Type B pancreatic cell (in vitro differentiated cells): ENCODE results near the gene ZKSCAN8. TPM values are rescaled to one million over a fixed set of nuclear protein-coding genes. Genes with fewer than 3 reads are reported as not detected.
A peak's percentile ranks its signal among the peaks of the same experiment; 100 is the strongest.

ENCODE experiments used
- DNase-seq: peaks from one replicate; pipeline ENCODE4 v3.0.0; 2021; ENCODE audit warnings: mixed read lengths; ENCODE audit not compliant: unreplicated experiment; ENCODE audit errors: extremely low spot score
- H3K27ac Mint-ChIP-seq: 2 replicates; pipeline ENCODE4 v1.8.0; 2021; ENCODE audit warnings: mild to moderate bottlenecking, mixed read lengths
- H3K27me3 Mint-ChIP-seq: 2 replicates; pipeline ENCODE4 v1.8.0; 2021; ENCODE audit warnings: mixed read lengths
- H3K36me3 Mint-ChIP-seq: 2 replicates; pipeline ENCODE4 v1.8.0; 2021; ENCODE audit warnings: mixed read lengths
- H3K4me1 Mint-ChIP-seq: one replicate; pipeline ENCODE4 v1.8.0; 2021; ENCODE audit warnings: mixed read lengths; ENCODE audit not compliant: unreplicated experiment
- H3K4me3 Mint-ChIP-seq: 2 replicates; pipeline ENCODE4 v1.8.0; 2021; ENCODE audit warnings: mild to moderate bottlenecking, mixed read lengths
- H3K9me3 Mint-ChIP-seq: 2 replicates; pipeline ENCODE4 v1.8.0; 2021; ENCODE audit warnings: mixed read lengths
- total RNA-seq: library from RNA; stranded (reverse); gene quantifications from 2 replicates; pipeline ENCODE4 v1.2.1, GENCODE V29; 2021; ENCODE audit warnings: low replicate concordance
- TF ChIP-seq, protein P1 (sequence below): fragments of 200-600 bp; sonication (generic); conservative IDR thresholded peaks from 2 replicates; pipeline ENCODE4 v1.5.0; 2021; ENCODE audit warnings: antibody characterized with exemption, mild to moderate bottlenecking

ZKSCAN8 gene
- total RNA-seq, 1 donor from 2014 or later, result 37.5 TPM

DNA sequence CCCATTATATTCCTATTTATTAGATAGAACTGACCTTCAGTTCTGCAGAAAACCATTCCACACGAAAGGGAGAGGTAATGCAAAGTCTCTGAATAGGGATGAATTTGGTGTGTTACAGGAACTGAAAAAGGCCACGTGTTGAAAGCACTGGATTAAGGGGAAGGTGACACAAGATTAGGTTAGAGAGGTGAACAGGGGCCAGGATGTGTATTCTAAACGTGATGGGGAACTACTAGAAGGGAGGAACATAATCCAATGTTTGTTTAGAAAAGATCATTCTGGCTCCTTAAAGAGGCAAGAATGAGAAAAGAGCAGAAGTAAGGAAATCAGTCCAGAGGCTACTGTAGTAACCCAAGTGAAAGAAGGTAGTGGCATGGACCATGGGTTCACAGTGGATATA, 6.3 kb upstream of the ZKSCAN8 start:
- Mint-ChIP-seq H3K27me3 (peaks cover 2% of the 10 kb centered on the region), H3K9me3 (no peaks in the 10 kb centered on the region), H3K27ac (peak overlapping the region; percentile 22), H3K36me3 (peaks cover 4% of the 10 kb centered on the region), H3K4me1 (peaks cover 35% of the 10 kb centered on the region), H3K4me3 (peak overlapping the region; percentile 97)
- DNase-seq, result no peak
- TF ChIP-seq, protein P1, sequence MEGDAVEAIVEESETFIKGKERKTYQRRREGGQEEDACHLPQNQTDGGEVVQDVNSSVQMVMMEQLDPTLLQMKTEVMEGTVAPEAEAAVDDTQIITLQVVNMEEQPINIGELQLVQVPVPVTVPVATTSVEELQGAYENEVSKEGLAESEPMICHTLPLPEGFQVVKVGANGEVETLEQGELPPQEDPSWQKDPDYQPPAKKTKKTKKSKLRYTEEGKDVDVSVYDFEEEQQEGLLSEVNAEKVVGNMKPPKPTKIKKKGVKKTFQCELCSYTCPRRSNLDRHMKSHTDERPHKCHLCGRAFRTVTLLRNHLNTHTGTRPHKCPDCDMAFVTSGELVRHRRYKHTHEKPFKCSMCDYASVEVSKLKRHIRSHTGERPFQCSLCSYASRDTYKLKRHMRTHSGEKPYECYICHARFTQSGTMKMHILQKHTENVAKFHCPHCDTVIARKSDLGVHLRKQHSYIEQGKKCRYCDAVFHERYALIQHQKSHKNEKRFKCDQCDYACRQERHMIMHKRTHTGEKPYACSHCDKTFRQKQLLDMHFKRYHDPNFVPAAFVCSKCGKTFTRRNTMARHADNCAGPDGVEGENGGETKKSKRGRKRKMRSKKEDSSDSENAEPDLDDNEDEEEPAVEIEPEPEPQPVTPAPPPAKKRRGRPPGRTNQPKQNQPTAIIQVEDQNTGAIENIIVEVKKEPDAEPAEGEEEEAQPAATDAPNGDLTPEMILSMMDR, result no peak

DNA sequence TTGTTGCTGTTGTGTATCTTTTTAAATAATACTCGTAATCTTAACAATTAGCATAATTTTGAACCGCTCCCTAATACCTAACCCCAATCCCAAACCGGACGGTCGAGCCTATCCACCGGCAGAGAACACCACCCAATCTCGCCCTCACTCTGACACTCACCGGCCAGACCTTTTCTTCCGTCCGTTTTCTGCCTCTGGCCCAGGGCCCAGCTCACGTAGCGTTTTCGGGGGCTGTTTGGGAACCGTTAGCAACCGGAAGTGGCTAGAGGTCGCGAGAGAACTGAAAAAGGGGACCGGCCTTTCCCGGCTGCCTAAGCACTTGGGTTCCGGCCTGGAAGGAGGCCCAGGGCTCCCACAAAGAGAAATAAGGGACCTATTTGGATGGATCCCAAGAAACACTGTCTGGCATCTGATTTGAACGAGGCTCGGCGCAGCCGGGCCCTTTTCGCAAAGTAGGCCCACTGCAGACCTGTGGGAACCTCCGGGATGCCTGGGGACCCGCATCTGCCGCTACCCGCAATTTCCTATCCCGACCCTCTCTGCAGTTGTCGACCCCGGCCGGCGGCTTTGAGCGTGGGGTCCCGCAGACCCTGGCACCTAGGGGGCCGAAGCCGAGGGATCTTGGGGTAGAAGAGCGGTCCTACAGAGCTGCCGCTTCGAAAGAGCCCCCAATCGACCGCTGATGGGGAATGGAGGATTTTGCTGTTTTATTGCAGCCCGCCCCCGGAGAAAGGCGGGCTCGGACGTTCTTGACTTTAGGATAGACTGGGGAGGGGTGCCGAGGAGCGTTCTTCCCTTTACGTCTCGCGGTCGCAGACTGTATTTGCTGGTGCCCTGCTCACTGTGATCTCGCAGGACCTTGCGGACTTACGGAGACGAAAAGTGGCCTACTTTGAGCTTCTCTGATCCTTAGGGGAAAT, 4.8 kb upstream of the ZKSCAN8 start:
- H3K27me3 Mint-ChIP-seq, result peaks cover 4% of the 10 kb centered on the region
- peaks cover 35% of the 10 kb centered on the region for H3K4me1 Mint-ChIP-seq
- no peaks in the 10 kb centered on the region for H3K9me3 Mint-ChIP-seq
- H3K36me3 Mint-ChIP-seq, result peaks cover 4% of the 10 kb centered on the region
- H3K27ac Mint-ChIP-seq, result peak overlapping the region; percentile 89
- peak overlapping the region; percentile 97 for H3K4me3 Mint-ChIP-seq
- DNase-seq, result peak; percentile 84
- TF ChIP-seq, protein P1, result peak; percentile 18

DNA sequence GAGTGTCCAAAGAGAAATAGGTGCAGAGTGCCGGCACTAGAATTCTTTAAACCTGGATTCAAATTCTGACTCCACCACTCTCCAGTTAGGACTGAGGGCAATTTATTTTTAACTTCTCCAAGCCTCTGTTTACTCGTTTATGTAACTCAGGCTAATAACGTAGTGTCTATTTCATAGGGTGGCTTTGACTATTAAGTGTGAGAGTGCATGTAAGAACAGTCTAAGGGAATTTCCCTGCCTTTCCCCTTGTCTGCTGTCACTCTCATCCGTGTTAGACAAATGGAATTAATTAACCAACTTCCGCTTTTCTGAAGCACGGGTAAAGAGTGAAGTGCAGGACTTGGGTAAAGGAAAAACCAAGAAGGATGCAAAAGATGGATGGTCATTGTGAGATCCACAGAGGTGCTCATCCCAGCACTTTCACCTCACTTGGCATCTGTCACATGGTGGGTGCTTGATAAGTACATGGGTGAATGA, 4.1 kb upstream of the ZKSCAN8 start:
- H3K4me1 Mint-ChIP-seq, result peaks cover 35% of the 10 kb centered on the region
- peaks cover 4% of the 10 kb centered on the region for H3K27me3 Mint-ChIP-seq
- no peaks in the 10 kb centered on the region for H3K9me3 Mint-ChIP-seq
- TF ChIP-seq, protein P1, result no peak
- DNase-seq, result no peak
- peak overlapping the region; percentile 97 for H3K4me3 Mint-ChIP-seq
- H3K36me3 Mint-ChIP-seq, result peaks cover 4% of the 10 kb centered on the region
- peak overlapping the region; percentile 89 for H3K27ac Mint-ChIP-seq

DNA sequence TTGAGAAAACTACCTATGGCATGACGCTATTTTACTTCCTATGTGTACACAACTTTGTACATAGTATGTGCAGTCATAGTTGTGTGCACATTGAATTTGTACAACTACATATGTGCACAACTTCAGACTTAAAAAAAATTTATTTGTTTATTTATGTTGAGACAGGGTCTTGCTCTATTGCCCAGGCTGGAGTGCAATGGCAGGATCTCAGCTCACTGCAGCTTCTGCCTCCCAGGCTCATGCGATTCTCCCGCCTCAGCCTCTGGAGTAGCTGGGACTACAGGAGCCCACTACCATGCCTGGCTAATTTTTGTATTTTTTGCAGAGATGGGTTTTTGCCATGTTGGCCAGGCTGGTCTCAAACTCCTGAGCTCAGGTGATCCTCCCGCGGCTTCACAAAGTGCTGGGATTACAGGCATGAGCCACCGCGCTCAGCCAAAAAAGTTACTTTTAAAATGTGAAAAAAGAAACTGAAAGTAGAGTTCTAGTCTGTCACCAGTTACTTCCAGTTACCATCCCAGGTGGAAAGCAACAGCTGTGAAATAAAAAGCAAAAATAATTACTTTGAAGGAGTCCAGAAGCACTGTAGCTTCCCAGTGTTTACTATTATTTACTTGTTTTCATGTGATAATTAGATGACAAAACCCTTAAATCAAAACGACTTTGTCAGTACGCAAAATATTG, 1.7 kb upstream of the ZKSCAN8 start:
- peaks cover 10% of the 10 kb centered on the region for H3K36me3 Mint-ChIP-seq
- H3K4me3 Mint-ChIP-seq, result peak overlapping the region; percentile 69
- H3K27ac Mint-ChIP-seq, result no peak overlapping the region
- TF ChIP-seq, protein P1, result no peak
- H3K9me3 Mint-ChIP-seq, result no peaks in the 10 kb centered on the region
- no peak for DNase-seq
- H3K27me3 Mint-ChIP-seq, result peaks cover 4% of the 10 kb centered on the region
- peaks cover 35% of the 10 kb centered on the region for H3K4me1 Mint-ChIP-seq

DNA sequence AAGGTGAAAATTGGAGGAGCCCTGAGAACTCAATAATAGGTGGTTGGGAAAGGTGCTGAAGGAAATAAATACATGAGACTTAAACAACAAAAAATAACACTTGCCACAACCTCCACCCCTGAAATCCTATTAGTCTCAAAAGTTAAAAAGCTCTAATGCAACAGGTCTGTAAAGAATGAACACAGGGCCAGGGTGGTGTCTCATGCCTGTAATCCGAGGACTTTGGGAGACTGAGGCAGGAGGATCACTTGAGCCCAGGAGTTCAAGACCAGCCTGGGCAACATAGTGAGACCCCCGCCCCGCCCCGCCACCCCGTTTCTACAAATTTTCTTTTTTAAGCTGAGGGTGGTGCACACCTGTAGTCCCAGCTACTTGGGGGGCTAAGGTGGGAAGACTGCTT, 1.1 kb upstream of the ZKSCAN8 start:
- peak overlapping the region; percentile 97 for H3K4me3 Mint-ChIP-seq
- TF ChIP-seq, protein P1, result no peak
- H3K27ac Mint-ChIP-seq, result no peak overlapping the region
- H3K9me3 Mint-ChIP-seq, result no peaks in the 10 kb centered on the region
- H3K4me1 Mint-ChIP-seq, result peaks cover 31% of the 10 kb centered on the region
- no peak for DNase-seq
- peaks cover 4% of the 10 kb centered on the region for H3K27me3 Mint-ChIP-seq
- peaks cover 16% of the 10 kb centered on the region for H3K36me3 Mint-ChIP-seq
